Caco-2 (cell line): ENCODE measurements around the gene ATG7. TPM values are rescaled to one million over a fixed set of nuclear protein-coding genes. Genes with fewer than 3 reads are reported as not detected.

Experiments used
- BruUV-seq: library from RNA; stranded (reverse); fragments of 400-500 nt; replicated peaks from 2 replicates; lab custom pipeline; 2021; lab: Mats Ljungman, UMichigan
- CTCF ChIA-PET: fragments of 300-600 bp; sonication (Branson Sonifier 250); formaldehyde crosslinking; loops from one replicate; lab custom pipeline; 2022; ENCODE audit warnings: antibody characterized with exemption; lab: Charles Lee
- POLR2A ChIA-PET: fragments of 300-600 bp; sonication (Branson Sonifier 250); formaldehyde crosslinking; loops from one replicate; lab custom pipeline; 2022; ENCODE audit warnings: antibody characterized with exemption; lab: Charles Lee
- DNase-seq, 2 experiments: peaks; one replicate each; pipeline versions ENCODE4 v3.0.0 to v3.0.0-alpha.2; 2020 to 2022
- H3K27me3 ChIP-seq: replicated peaks from 2 replicates; pipeline ENCODE4 v1.6.0; 2011; ENCODE audit warnings: low read length; ENCODE audit not compliant: control insufficient read depth, insufficient read depth
- H3K36me3 ChIP-seq: 2 replicates; pipeline ENCODE4 v1.5.1; 2011; ENCODE audit warnings: low read length; ENCODE audit not compliant: control insufficient read depth, insufficient read depth
- H3K4me1 ChIP-seq: fragments of 250-450 bp; sonication (Bioruptor Pico); 2 replicates; pipeline ENCODE4 v1.5.1; 2020; ENCODE audit warnings: mild to moderate bottlenecking
- H3K4me3 ChIP-seq: 2 replicates; pipeline ENCODE4 v1.5.1; 2011; ENCODE audit warnings: low read depth, mild to moderate bottlenecking, control low read depth, low read length
- H3K9me3 ChIP-seq: fragments of 250-450 bp; sonication (Bioruptor Pico); 2 replicates; pipeline ENCODE4 v1.5.1; 2020; ENCODE audit warnings: mild to moderate bottlenecking, moderate library complexity
- H3K27ac Mint-ChIP-seq: one replicate; pipeline ENCODE4 v1.8.0; 2022; ENCODE audit warnings: mixed read lengths; ENCODE audit not compliant: unreplicated experiment
- H3K27me3 Mint-ChIP-seq: one replicate; pipeline ENCODE4 v1.8.0; 2022; ENCODE audit warnings: mixed read lengths; ENCODE audit not compliant: insufficient read depth, unreplicated experiment
- H3K36me3 Mint-ChIP-seq: one replicate; pipeline ENCODE4 v1.8.0; 2022; ENCODE audit warnings: mild to moderate bottlenecking, mixed read lengths; ENCODE audit not compliant: insufficient read depth, unreplicated experiment
- H3K4me1 Mint-ChIP-seq: one replicate; pipeline ENCODE4 v1.8.0; 2022; ENCODE audit warnings: low read depth, mixed read lengths; ENCODE audit not compliant: unreplicated experiment
- H3K4me3 Mint-ChIP-seq: one replicate; pipeline ENCODE4 v1.8.0; 2022; ENCODE audit warnings: mild to moderate bottlenecking, moderate library complexity, mixed read lengths; ENCODE audit not compliant: unreplicated experiment
- H3K9me3 Mint-ChIP-seq: one replicate; pipeline ENCODE4 v1.8.0; 2022; ENCODE audit warnings: mixed read lengths; ENCODE audit not compliant: unreplicated experiment
- CTCF ChIP-seq, 2 experiments: fragments of 200-600 bp in 1 of 2; IDR thresholded peaks; 1 replicate in 1 of 2; 2 replicates in 1 of 2; pipeline versions ENCODE4 v1.5.1 to v1.8.0; 2011 to 2022; ENCODE audit warnings: antibody characterized with exemption in 1 of 2, control low read depth in 1 of 2, inconsistent platforms in 1 of 2, low read depth in 1 of 2, low read length in 1 of 2, mild to moderate bottlenecking in 1 of 2, moderate library complexity in 1 of 2; ENCODE audit not compliant: insufficient read depth in 1 of 2, severe bottlenecking in 1 of 2, unreplicated experiment in 1 of 2
- intact Hi-C: fragments of 100-400 bp; cut with micrococcal nuclease; formaldehyde crosslinking; loops from one replicate; pipeline ENCODE4 v1.10.0; 2022; ENCODE audit not compliant: unreplicated experiment
- total RNA-seq: library from RNA; stranded (reverse); gene quantifications from 2 replicates; pipeline ENCODE4 v1.2.3, GENCODE V29; 2022

Gene ATG7
- total RNA-seq, 1 experiment from 2014 or later, result 24.4 TPM

- Mint-ChIP-seq H3K9me3 (no peaks in the 10 kb centered on the region), H3K4me3 (no peak overlapping the region), H3K4me1 (peaks cover 35% of the 10 kb centered on the region), H3K27ac (peak overlapping the region; percentile 9), H3K36me3 (peaks cover 15% of the 10 kb centered on the region), H3K27me3 (no peaks in the 10 kb centered on the region)
- Histone ChIP-seq H3K9me3 (no peaks in the 10 kb centered on the region), H3K36me3 (no peaks in the 10 kb centered on the region), H3K4me1 (peaks cover 17% of the 10 kb centered on the region), H3K4me3 (no peak overlapping the region), H3K27me3 (no peaks in the 10 kb centered on the region)
- DNase-seq, result no peak
- no TSS peak for BruUV-seq
- intact Hi-C loops, result no loop called here
- POLR2A ChIA-PET, result no interaction called here
- CTCF ChIA-PET, result no interaction called here
- no peak for TF ChIP-seq CTCF (IDR thresholded peaks at IDR 0.05; ENCODE audit: insufficient read depth in 1 of 2, low read depth in 1 of 2, low read length in 1 of 2, severe bottlenecking in 1 of 2, unreplicated experiment in 1 of 2)
Observed at GRCh38 chr3:11605398-11605797, 333.2 kb downstream of the ATG7 start.

DNA sequence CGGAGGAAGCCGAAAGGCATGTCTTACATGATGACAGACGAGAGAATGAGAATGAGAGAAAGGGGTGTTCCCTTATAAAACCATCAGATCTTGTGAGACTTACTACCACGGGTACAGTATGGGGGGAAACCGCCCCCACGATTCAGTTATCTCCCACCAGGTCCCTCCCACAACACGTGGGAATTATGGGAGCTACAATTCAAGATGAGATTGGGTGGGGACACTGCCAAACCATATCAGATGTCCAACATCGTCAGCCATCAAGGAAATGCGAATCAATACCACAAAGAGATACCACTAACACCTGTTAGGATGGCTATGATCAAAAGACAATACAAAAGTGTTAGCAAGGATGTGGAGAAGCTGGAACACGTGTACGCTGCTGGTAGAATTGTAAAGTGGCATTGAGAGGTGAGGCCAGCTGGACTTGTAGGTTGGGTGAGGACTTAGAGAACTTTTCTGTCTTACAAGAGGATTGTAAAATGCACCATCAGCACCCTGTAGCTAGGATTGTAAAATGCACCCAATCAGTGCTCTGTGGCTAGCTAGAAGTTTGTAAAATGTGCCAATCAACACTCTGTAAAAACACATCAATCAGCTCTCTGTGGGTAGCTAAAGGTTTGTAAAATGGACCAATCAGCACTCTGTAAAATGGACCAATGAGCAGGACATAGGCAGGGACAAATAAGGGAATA is 334.0 kb downstream of the ATG7 start:
- no peak for TF ChIP-seq CTCF (IDR thresholded peaks at IDR 0.05; ENCODE audit: insufficient read depth in 1 of 2, low read depth in 1 of 2, low read length in 1 of 2, severe bottlenecking in 1 of 2, unreplicated experiment in 1 of 2)
- H3K36me3 Mint-ChIP-seq, result peaks cover 9% of the 10 kb centered on the region
- no peak overlapping the region for H3K4me3 Mint-ChIP-seq
- peaks cover 35% of the 10 kb centered on the region for H3K4me1 Mint-ChIP-seq
- Histone ChIP-seq H3K9me3 (no peaks in the 10 kb centered on the region), H3K4me3 (no peak overlapping the region), H3K36me3 (no peaks in the 10 kb centered on the region), H3K27me3 (no peaks in the 10 kb centered on the region), H3K4me1 (peaks cover 20% of the 10 kb centered on the region)
- no peaks in the 10 kb centered on the region for H3K27me3 Mint-ChIP-seq
- no peak for DNase-seq
- intact Hi-C loops, result no loop called here
- ChIA-PET CTCF (no interaction called here), POLR2A (no interaction called here)
- H3K27ac Mint-ChIP-seq, result no peak overlapping the region
- BruUV-seq, result no TSS peak
- H3K9me3 Mint-ChIP-seq, result no peaks in the 10 kb centered on the region

DNA sequence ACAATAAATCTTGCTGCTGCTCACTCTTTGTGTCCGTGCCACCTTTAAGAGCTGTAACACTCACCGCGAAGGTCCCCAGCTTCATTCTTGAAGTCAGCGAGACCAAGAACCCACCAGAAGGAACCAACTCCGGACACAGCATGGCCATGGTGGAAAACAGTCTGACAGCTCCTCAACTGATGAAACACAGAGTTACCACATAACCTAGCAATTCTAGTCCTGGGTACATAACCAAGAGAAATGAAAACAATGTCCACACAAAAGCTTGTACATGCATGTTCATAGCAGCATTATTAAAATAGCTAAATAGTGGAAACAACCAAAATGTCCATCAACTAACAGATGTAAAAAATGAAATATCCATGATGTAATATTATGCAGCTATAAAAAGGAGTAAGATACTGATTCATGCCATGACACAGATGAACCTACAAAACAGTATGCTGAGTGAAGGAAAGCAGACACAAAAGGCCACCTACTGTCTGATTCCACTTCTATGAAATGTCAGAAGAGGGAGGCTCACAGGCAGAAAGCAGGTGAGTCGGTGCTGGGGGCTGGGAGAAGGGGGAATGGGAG is 334.8 kb downstream of the ATG7 start:
- Histone ChIP-seq H3K27me3 (no peaks in the 10 kb centered on the region), H3K4me1 (peaks cover 20% of the 10 kb centered on the region), H3K36me3 (no peaks in the 10 kb centered on the region), H3K9me3 (no peaks in the 10 kb centered on the region), H3K4me3 (no peak overlapping the region)
- Mint-ChIP-seq H3K9me3 (no peaks in the 10 kb centered on the region), H3K27ac (no peak overlapping the region), H3K4me1 (peaks cover 35% of the 10 kb centered on the region), H3K4me3 (no peak overlapping the region), H3K27me3 (no peaks in the 10 kb centered on the region), H3K36me3 (peaks cover 9% of the 10 kb centered on the region)
- intact Hi-C loops, result no loop called here
- no peak for DNase-seq
- POLR2A ChIA-PET, result no interaction called here
- no peak for TF ChIP-seq CTCF (IDR thresholded peaks at IDR 0.05; ENCODE audit: insufficient read depth in 1 of 2, low read depth in 1 of 2, low read length in 1 of 2, severe bottlenecking in 1 of 2, unreplicated experiment in 1 of 2)
- BruUV-seq, result no TSS peak
- CTCF ChIA-PET, result interaction anchor here (0.6 kb wide), 1 partner anchor 298 kb away, joined by 3 read pairs; no protein-coding TSS in a partner anchor

Other genes starting within 250 kb of the ATG7 start
- gene HRH1, start 117.9 kb upstream of the ATG7 start, total RNA-seq, result 1.3 and 1.6 TPM in 2 replicates